Measurements from ENCODE around the gene SHFL.

Gene SHFL

DNA sequence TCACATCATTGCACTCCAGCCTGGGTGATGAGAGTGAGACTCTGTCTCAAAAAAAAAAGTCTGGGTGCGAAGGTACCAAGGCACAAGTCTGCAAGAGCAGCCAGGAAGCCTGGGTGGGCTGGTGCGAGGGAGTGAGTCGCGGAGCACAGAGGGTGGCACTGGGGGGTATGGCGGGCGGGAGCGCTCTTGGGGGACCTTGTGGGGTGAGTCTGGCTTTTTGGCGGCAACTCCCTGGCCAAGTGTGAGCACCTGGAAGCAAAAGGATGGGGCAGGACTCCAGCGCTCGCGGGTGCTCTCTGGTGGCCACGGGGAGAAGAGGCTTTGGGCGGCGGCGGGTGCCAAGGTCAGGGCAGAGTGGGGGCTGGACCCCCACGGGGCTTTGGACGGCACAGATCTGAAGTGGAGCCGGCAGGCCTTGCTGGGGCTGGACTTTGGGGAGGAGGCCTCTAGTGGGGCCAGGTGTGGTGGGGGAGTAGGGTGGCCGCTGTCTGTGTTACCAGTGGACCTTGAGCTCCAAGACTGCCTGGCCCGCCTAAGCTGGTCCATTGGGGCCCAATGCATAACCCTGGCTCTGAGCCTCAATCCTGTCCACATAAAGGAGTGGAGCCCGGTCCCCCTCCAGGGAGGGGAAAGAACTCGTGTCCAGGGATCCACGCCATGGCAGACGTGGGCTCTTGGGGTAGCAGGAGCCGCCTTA is 26.9 kb downstream of the SHFL start:
- TF ChIP-seq, protein P1, sequence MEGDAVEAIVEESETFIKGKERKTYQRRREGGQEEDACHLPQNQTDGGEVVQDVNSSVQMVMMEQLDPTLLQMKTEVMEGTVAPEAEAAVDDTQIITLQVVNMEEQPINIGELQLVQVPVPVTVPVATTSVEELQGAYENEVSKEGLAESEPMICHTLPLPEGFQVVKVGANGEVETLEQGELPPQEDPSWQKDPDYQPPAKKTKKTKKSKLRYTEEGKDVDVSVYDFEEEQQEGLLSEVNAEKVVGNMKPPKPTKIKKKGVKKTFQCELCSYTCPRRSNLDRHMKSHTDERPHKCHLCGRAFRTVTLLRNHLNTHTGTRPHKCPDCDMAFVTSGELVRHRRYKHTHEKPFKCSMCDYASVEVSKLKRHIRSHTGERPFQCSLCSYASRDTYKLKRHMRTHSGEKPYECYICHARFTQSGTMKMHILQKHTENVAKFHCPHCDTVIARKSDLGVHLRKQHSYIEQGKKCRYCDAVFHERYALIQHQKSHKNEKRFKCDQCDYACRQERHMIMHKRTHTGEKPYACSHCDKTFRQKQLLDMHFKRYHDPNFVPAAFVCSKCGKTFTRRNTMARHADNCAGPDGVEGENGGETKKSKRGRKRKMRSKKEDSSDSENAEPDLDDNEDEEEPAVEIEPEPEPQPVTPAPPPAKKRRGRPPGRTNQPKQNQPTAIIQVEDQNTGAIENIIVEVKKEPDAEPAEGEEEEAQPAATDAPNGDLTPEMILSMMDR (IDR thresholded peaks at IDR 0.05; ENCODE audit: insufficient read depth, low read depth, low read length, missing control alignments) = peak; percentile 90
- DNase-seq (ENCODE audit: low read depth) = peak; percentile 85
- peak overlapping the region; percentile 45 for H3K4me3 ChIP-seq (ENCODE audit: low read depth, low read length)

DNA sequence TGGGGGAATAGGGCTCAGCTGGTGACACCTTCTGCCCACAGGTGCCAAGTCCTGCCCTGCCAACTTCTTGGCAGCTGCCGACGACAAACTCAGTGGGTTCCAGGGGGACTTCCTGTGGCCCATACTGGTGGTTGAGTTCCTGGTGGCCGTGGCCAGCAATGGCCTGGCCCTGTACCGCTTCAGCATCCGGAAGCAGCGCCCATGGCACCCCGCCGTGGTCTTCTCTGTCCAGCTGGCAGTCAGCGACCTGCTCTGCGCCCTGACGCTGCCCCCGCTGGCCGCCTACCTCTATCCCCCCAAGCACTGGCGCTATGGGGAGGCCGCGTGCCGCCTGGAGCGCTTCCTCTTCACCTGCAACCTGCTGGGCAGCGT is 27.5 kb downstream of the SHFL start:
- no peak overlapping the region for H3K4me3 ChIP-seq (ENCODE audit: low read depth, low read length)
- TF ChIP-seq, protein P1 (IDR thresholded peaks at IDR 0.05; ENCODE audit: insufficient read depth, low read depth, low read length, missing control alignments) = peak; percentile 3
- DNase-seq (ENCODE audit: low read depth) = peak; percentile 56

DNA sequence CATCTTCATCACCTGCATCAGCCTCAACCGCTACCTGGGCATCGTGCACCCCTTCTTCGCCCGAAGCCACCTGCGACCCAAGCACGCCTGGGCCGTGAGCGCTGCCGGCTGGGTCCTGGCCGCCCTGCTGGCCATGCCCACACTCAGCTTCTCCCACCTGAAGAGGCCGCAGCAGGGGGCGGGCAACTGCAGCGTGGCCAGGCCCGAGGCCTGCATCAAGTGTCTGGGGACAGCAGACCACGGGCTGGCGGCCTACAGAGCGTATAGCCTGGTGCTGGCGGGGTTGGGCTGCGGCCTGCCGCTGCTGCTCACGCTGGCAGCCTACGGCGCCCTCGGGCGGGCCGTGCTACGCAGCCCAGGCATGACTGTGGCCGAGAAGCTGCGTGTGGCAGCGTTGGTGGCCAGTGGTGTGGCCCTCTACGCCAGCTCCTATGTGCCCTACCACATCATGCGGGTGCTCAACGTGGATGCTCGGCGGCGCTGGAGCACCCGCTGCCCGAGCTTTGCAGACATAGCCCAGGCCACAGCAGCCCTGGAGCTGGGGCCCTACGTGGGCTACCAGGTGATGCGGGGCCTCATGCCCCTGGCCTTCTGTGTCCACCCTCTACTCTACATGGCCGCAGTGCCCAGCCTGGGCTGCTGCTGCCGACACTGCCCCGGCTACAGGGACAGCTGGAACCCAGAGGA is 28.0 kb downstream of the SHFL start:
- H3K4me3 ChIP-seq (ENCODE audit: low read depth, low read length) = no peak overlapping the region
- peak; percentile 52 for DNase-seq (ENCODE audit: low read depth)

DNA sequence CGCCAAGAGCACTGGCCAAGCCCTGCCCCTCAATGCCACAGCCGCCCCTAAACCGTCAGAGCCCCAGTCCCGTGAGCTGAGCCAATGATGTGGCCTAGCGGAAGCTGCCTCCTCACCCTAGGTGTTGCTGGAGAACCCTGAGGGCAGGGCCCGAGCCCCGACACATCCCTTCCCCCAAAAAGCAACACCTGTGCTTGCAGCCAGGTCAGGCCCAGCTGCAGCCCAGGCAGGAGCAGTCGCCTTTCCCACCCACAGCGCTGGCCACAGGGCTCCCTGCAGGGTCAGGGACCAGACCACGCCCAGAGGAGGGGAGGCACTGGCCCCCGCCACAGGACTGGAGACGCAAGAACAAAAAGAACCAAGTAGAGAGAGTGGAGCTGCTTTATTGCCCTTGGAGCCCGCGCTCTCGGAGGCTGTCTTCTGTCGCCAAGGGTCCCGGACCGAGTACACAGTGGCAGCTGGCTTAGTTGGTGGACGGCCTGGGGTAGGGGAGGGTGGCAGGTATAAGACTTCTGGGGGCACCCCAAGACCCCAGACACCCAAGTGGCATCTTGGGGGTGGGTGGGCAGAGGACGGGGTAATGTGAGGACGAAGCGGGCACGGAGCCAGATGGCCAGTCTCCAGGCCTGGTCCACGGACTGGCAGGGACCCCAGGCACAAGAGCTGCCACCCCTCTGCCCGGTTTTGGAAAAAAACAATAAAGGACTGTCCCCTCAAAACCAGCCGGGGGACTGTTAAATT is 28.7 kb downstream of the SHFL start:
- TF ChIP-seq, protein P1 (IDR thresholded peaks at IDR 0.05; ENCODE audit: insufficient read depth, low read depth, low read length, missing control alignments) = no peak
- DNase-seq (ENCODE audit: low read depth) = peak; percentile 64
- H3K4me3 ChIP-seq (ENCODE audit: low read depth, low read length) = no peak overlapping the region

More for the DNA sequence above, 28.0 kb downstream of the SHFL start:
- TF ChIP-seq, protein P1 (IDR thresholded peaks at IDR 0.05; ENCODE audit: insufficient read depth, low read depth, low read length, missing control alignments) = peak; percentile 0

DNA sequence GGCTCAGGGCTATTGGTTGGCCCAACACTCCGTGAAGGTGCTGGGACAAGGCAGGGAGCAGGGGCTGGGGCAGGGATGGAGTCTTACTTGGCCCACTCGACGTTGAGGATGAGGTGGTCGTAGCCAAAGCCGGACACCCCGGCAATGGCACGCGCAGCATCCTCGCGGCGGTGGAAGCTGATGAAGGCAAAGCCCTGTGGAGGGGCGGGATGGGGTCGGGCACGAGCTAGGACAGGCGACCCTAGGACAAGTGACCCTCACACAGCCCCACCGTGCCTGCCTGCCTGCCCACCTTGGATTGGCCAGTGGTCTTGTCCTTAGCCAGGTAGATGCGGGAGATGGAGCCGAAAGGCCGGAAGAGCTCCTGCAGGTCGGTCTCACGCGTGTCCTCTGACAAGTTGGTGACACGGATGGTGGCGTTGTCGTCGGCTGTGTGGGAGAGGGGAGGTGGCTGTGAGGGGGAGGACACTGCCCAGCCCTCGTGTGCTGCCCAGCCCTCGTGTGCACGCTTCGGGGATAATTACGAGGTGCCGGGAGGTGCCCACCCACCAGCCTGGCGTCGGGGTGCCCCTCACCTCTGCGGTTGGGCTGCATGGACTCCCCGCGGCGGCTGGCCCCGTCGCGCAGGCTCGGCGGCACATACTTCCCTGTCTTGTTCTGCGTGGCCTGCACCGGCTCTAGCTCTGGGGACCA is 29.4 kb downstream of the SHFL start:
- DNase-seq (ENCODE audit: low read depth) = peak; percentile 43
- TF ChIP-seq, protein P1 (IDR thresholded peaks at IDR 0.05; ENCODE audit: insufficient read depth, low read depth, low read length, missing control alignments) = no peak
- no peak overlapping the region for H3K4me3 ChIP-seq (ENCODE audit: low read depth, low read length)

DNA sequence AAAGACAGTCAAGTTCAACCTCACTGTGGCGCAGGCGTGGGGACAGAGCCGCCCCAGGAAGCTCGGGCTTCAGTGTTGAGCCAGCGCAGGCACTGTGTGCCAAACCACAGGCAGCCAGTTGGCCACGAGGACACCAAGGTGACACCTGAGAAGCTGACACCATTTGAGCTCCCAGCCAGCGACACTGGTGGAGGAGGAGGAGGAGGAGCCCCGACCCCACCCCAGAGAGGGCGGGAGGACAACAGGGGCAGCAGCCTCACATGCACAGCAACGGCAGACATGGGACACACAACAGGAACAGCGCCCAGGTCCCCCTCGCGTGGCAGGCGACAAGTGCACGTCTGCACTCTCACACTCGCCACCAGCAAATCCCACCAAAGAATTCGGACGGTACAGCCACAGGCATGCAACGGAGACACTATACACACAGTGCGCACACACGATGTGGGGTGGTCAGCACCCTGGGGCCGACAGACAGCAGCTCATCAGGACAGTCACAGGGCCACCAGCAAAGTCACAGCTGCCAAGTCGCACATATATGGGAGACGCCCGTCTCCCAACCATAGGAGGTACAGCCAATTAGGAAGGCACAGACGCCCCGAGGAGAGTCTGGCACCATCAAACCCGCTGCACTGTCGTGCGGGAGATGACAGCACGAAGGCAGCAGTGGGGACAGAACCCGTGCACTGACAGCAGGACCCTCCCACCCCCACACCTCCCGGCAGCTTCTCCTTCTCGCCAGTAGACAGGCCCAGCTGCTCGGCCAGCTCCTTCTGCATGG is 30.2 kb downstream of the SHFL start:
- no peak overlapping the region for H3K4me3 ChIP-seq (ENCODE audit: low read depth, low read length)
- TF ChIP-seq, protein P1 (IDR thresholded peaks at IDR 0.05; ENCODE audit: insufficient read depth, low read depth, low read length, missing control alignments) = no peak
- no peak for DNase-seq (ENCODE audit: low read depth)

All from GM12865 (cell line).